HepG2 (cell line): ENCODE measurements around the gene TRIM28. TPM values are rescaled to one million over a fixed set of nuclear protein-coding genes. Genes with fewer than 3 reads are reported as not detected.
A peak's percentile ranks its signal among the peaks of the same experiment; 100 is the strongest.

ENCODE experiments used
- HDAC1 ChIP-seq: sonication (generic); formaldehyde crosslinking; IDR thresholded peaks from 2 replicates; pipeline ENCODE4 v1.5.1; 2020; ENCODE audit warnings: mild to moderate bottlenecking, missing genetic modification reagents
- RAD51 ChIP-seq: fragments of 450-650 bp; IDR thresholded peaks from 2 replicates; pipeline ENCODE4 v1.6.1; 2016; ENCODE audit warnings: borderline replicate concordance
- UBTF ChIP-seq: sonication (generic); formaldehyde crosslinking; IDR thresholded peaks from 2 replicates; pipeline ENCODE4 v1.4.0; 2020; ENCODE audit warnings: mild to moderate bottlenecking, missing genetic modification reagents
- USF2 ChIP-seq, 2 experiments: sonication (generic) in 1 of 2; formaldehyde crosslinking in 1 of 2; IDR thresholded peaks; 2 replicates each; pipeline versions ENCODE4 v1.5.1 to v1.6.1; 2011 to 2020; ENCODE audit warnings: borderline replicate concordance in 1 of 2, low read depth in 1 of 2, low read length in 1 of 2, mild to moderate bottlenecking in 1 of 2, missing genetic modification reagents in 1 of 2, moderate library complexity in 1 of 2
- ZBTB40 ChIP-seq, 2 experiments: fragments of 450-650 bp in 1 of 2; sonication (generic) in 1 of 2; formaldehyde crosslinking in 1 of 2; IDR thresholded peaks; 2 replicates each; pipeline versions ENCODE4 v1.6.1 to v1.8.0; 2016 to 2022; ENCODE audit warnings: antibody characterized with exemption in 1 of 2, mild to moderate bottlenecking in 1 of 2, missing genetic modification reagents in 1 of 2
- ZFP91 ChIP-seq: sonication (generic); formaldehyde crosslinking; IDR thresholded peaks from 2 replicates; pipeline ENCODE4 v1.9.0; 2022; ENCODE audit warnings: missing genetic modification reagents, mild to moderate bottlenecking, borderline replicate concordance
- ZNF326 ChIP-seq: sonication (generic); formaldehyde crosslinking; IDR thresholded peaks from 2 replicates; pipeline ENCODE4 v1.4.0; 2020; ENCODE audit warnings: missing genetic modification reagents, borderline replicate concordance
- polyA plus RNA-seq, 8 experiments: library from polyadenylated mRNA; depleted of rRNA in 3 of 8; stranded (reverse) in 7 of 8; unstranded in 1 of 8; fragments of >200 nt; fragmentation: Illumina TruSeq in 4 of 8; extraction: Trizol in 4 of 8; gene quantifications; 2 replicates each; pipeline versions ENCODE4 v1.2.1 to v1.2.3, GENCODE V29; 2011 to 2016; ENCODE audit warnings: low read depth in 4 of 8, missing spikeins in 1 of 8, mixed read lengths in 1 of 8; ENCODE audit not compliant: insufficient read depth in 1 of 8
- total RNA-seq, 5 experiments: library from RNA; depleted of rRNA; stranded (reverse); fragments of >200 nt; fragmentation: Illumina TruSeq; extraction: Trizol; gene quantifications; 2 replicates each; pipeline ENCODE4 v1.2.3, GENCODE V29; 2016; ENCODE audit warnings: low read depth in 1 of 5
- TF ChIP-seq, protein P1 (sequence below): sonication (generic); formaldehyde crosslinking; IDR thresholded peaks from 2 replicates; pipeline ENCODE4 v1.9.0; 2022; ENCODE audit warnings: low read depth, missing genetic modification reagents

TRIM28 gene
- total and polyA plus RNA-seq, 2 of the 13 experiments (the other 11 are each of a cell fraction or from before 2014, with no cell fraction given): 361 to 439 TPM

DNA sequence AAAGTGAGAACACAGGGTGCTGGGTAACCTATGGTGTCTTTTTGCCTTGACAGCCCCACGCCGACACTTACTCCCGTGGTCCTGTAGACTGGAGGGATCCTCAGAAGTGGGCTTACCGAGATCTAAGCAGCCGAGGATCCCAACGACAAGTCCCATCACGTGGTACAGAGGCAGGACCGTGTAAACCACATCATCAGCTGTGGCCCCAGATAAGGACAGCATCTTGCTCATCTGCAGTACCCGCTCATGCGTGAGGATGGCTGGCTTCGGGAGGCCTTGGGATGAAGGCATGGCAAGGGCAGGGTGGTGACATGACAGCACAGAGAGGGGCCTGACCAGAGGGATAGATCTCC lies 34.2 kb upstream of the TRIM28 start (continued):
- peak; percentile 81 for TF ChIP-seq USF2 (IDR thresholded peaks at IDR 0.05; ENCODE audit: low read depth, low read length)
- peak; percentile 83; the same call in 1 of the 2 replicates for TF ChIP-seq USF2 (CRISPR knock-in tag; IDR thresholded peaks at IDR 0.05; ENCODE audit: borderline replicate concordance)
- peak; percentile 39; the same call in 1 of the 2 replicates for TF ChIP-seq UBTF (CRISPR knock-in tag)
- TF ChIP-seq, protein P1, sequence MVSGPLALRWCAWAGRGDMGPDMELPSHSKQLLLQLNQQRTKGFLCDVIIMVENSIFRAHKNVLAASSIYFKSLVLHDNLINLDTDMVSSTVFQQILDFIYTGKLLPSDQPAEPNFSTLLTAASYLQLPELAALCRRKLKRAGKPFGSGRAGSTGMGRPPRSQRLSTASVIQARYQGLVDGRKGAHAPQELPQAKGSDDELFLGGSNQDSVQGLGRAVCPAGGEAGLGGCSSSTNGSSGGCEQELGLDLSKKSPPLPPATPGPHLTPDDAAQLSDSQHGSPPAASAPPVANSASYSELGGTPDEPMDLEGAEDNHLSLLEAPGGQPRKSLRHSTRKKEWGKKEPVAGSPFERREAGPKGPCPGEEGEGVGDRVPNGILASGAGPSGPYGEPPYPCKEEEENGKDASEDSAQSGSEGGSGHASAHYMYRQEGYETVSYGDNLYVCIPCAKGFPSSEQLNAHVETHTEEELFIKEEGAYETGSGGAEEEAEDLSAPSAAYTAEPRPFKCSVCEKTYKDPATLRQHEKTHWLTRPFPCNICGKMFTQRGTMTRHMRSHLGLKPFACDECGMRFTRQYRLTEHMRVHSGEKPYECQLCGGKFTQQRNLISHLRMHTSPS: 0 out of 2 replicates have a peak, but pooled peaks have one; percentile 1
- no peak for TF ChIP-seq ZNF326 (CRISPR knock-in tag)
- peak; percentile 52; the same call in 1 of the 2 replicates for TF ChIP-seq HDAC1 (CRISPR knock-in tag)
- no peak for TF ChIP-seq ZBTB40 (IDR thresholded peaks at IDR 0.05)
- TF ChIP-seq ZBTB40 (CRISPR knock-in tag; IDR thresholded peaks at IDR 0.05): 0 out of 2 replicates have a peak, but pooled peaks have one; percentile 4
- peak; percentile 55 for TF ChIP-seq ZFP91 (CRISPR knock-in tag)
- peak; percentile 68 for TF ChIP-seq RAD51
